GM19099 (cell line): ENCODE measurements around the gene DUSP22.

ENCODE experiments used
- POLR2A ChIP-seq: IDR thresholded peaks from 3 replicates; pipeline ENCODE4 v1.6.1; 2011; ENCODE audit warnings: low read depth; ENCODE audit not compliant: insufficient read length; ENCODE audit errors: extremely low read depth

DUSP22 gene

GRCh38 chr6:313087-313486, 20.8 kb downstream of the DUSP22 start:
- no peak for TF ChIP-seq POLR2A

- TF ChIP-seq POLR2A = no peak
Observed at GRCh38 chr6:313917-314316, 21.6 kb downstream of the DUSP22 start.

- TF ChIP-seq POLR2A = no peak
Observed at GRCh38 chr6:314377-314776, 22.1 kb downstream of the DUSP22 start.

- TF ChIP-seq POLR2A = no peak
Observed at GRCh38 chr6:315226-315625, 22.9 kb downstream of the DUSP22 start.

- no peak for TF ChIP-seq POLR2A
Observed at GRCh38 chr6:315921-316752, 23.9 kb downstream of the DUSP22 start.

GRCh38 chr6:316753-317038, 24.4 kb downstream of the DUSP22 start:
- TF ChIP-seq POLR2A = no peak

GRCh38 chr6:317060-317447, 24.8 kb downstream of the DUSP22 start:
- TF ChIP-seq POLR2A = peak; percentile 23

- TF ChIP-seq POLR2A = peak; percentile 40
Observed at GRCh38 chr6:317448-318144, 25.3 kb downstream of the DUSP22 start.

- TF ChIP-seq POLR2A = no peak
Observed at GRCh38 chr6:318243-318890, 26.1 kb downstream of the DUSP22 start.

GRCh38 chr6:319177-320131, 27.2 kb downstream of the DUSP22 start:
- peak; percentile 64 for TF ChIP-seq POLR2A

GRCh38 chr6:320351-321157, 28.3 kb downstream of the DUSP22 start:
- TF ChIP-seq POLR2A = peak; percentile 57

GRCh38 chr6:321158-321438, 28.8 kb downstream of the DUSP22 start:
- TF ChIP-seq POLR2A = no peak

- TF ChIP-seq POLR2A = no peak
Observed at GRCh38 chr6:321536-322258, 29.4 kb downstream of the DUSP22 start.
